Adrenal gland (tissue), 5 donors: ENCODE results near the gene IL17RC.

Experiments used
- CTCF ChIP-seq, 6 experiments: fragments of 450-650 bp in 4 of 6; fragments of 200-600 bp in 2 of 6; sonication (generic) in 1 of 6; IDR thresholded peaks; 1 replicate in 5 of 6; 2 replicates in 1 of 6; pipeline versions ENCODE4 v1.5.1 to v1.8.0; 2016 to 2021; ENCODE audit warnings: antibody characterized with exemption in 6 of 6, mild to moderate bottlenecking in 2 of 6, moderate library complexity in 1 of 6
- POLR2A ChIP-seq, 2 donors: fragments of 450-650 bp; IDR thresholded peaks; one replicate each; pipeline ENCODE4 v1.6.1; 2017; ENCODE audit warnings: antibody characterized with exemption in 2 of 2, mild to moderate bottlenecking in 2 of 2, moderate library complexity in 1 of 2
- donor health status: DM: no; HTN: no; CAD: no.

GRCh38 chr3:9916346-9916733, 558 bp upstream of the IL17RC start:
- TF ChIP-seq CTCF (IDR thresholded peaks at IDR 0.05) (no peak), POLR2A (IDR thresholded peaks at IDR 0.05) (no peak)
